ENCODE results near the gene WLS. TPM values are rescaled to one million over a fixed set of nuclear protein-coding genes. Genes with fewer than 3 reads are reported as not detected.

Gene WLS
- total RNA-seq, 4 donors from 2014 or later, result 37.8 to 56.3 (median 48.7) TPM

DNA sequence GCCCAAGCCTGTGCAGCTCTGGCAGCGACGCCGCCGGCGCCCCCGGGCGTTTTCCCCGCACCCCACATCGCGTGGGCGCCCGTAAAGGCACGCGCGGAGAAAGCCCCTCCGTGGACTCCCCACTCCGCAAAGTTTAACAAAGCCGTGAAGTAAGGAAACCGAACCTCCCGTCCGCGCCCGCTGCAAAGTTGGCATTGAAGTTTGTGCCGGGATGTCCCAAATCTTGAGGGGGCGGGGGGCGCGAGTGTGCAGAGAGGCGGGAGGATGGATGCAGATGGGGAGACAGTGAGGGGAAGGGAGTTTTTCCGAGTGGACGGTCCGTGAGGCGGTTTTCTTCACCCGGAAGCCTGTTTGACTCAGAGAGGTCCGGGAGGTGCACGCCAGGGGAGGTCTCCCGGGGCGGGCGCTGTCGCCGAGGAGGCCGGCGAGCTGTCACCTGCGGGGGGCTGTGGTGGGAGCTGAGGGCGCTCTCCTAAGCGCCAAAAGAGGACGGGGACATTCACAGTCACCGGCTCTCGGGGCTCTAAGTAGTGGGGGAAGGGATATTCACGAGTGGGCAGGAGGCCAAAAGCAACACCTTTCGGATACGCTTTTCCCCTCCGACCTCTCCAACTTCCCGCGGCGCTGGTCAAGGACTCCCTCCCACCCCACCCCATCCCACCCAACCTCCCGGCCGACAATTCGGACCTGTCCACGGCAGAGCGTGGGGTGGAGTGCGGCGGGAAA is 1.3 kb downstream of the WLS start:
- intact Hi-C loops (cut with DNase I; ENCODE audit: low total_unique reads), result loop anchor here (5.0 kb wide), 1 partner anchor 109 kb away; no protein-coding TSS in a partner anchor
- TF ChIP-seq, protein P1, sequence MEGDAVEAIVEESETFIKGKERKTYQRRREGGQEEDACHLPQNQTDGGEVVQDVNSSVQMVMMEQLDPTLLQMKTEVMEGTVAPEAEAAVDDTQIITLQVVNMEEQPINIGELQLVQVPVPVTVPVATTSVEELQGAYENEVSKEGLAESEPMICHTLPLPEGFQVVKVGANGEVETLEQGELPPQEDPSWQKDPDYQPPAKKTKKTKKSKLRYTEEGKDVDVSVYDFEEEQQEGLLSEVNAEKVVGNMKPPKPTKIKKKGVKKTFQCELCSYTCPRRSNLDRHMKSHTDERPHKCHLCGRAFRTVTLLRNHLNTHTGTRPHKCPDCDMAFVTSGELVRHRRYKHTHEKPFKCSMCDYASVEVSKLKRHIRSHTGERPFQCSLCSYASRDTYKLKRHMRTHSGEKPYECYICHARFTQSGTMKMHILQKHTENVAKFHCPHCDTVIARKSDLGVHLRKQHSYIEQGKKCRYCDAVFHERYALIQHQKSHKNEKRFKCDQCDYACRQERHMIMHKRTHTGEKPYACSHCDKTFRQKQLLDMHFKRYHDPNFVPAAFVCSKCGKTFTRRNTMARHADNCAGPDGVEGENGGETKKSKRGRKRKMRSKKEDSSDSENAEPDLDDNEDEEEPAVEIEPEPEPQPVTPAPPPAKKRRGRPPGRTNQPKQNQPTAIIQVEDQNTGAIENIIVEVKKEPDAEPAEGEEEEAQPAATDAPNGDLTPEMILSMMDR (IDR thresholded peaks at IDR 0.05), result no peak
- no peak for TF ChIP-seq POLR2A (IDR thresholded peaks at IDR 0.05)
- peak overlapping the region; percentile 58 for H3K4me3 ChIP-seq (ENCODE audit: low read depth, poor library complexity, severe bottlenecking)
- peak; percentile 26 to 90 for DNase-seq (ENCODE audit: low spot score in 2 of 2)
- WGBS, 2 donors, result 0 to 3% methylated on average over 49 to 58 of the region's 62 CpGs

GRCh38 chr1:68230484-68230802 is 1.9 kb downstream of the WLS start:
- no peak for DNase-seq (ENCODE audit: low spot score in 2 of 2)
- intact Hi-C loops (cut with DNase I; ENCODE audit: low total_unique reads), result loop anchor here (5.0 kb wide), 1 partner anchor 108 kb away; no protein-coding TSS in a partner anchor
- TF ChIP-seq POLR2A (IDR thresholded peaks at IDR 0.05), result no peak
- TF ChIP-seq, protein P1 (IDR thresholded peaks at IDR 0.05), result no peak
- 9 to 13% methylated on average over 7 of the region's 7 CpGs for WGBS, 2 donors
- peak overlapping the region; percentile 58 for H3K4me3 ChIP-seq (ENCODE audit: low read depth, poor library complexity, severe bottlenecking)

DNA sequence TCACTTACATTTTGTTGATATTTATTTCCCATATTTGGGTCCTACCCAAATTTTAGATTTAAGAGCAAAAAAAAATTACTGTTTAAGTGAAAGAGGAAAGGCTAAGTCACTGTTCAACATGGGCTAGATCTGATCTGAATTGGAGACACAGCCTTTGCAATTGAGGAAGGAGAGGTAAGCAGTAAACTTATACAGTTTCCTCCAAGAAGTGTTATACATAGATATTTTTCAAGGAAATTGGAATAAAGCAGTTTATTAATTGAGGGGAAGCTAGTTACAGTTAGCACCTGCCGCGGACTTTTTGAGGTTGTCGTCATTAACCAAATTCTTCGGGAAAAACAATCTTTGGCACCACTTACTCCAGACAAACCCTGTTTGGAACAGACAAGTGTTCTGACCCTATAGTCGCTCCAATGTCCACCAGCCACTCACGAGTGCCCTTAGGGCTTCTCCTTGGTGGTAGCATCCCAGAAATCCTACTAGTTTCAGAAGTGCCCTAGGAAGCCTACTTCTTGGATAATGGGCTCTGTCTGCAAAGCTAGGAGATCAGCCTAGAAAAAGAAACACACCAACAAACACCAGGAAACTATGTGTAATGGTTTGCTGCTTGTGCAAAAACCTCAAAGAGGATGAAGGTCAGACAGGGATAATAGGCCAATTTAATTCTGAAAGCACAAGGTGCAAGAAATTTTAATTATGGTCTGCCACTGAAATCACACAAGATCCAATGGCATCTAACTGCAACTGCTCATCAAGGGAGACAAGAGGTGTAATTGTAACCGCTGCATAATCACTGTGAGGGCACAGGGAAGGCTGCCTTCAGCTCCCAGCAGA is 2.5 kb downstream of the WLS start:
- TF ChIP-seq, protein P1 (IDR thresholded peaks at IDR 0.05), result no peak
- TF ChIP-seq POLR2A (IDR thresholded peaks at IDR 0.05), result no peak
- no peak overlapping the region for H3K4me3 ChIP-seq (ENCODE audit: low read depth, poor library complexity, severe bottlenecking)
- intact Hi-C loops (cut with DNase I; ENCODE audit: low total_unique reads), result loop anchor here (5.0 kb wide), 1 partner anchor 108 kb away; no protein-coding TSS in a partner anchor
- 38 to 44% methylated on average over 7 of the region's 7 CpGs for WGBS, 2 donors
- no peak for DNase-seq (ENCODE audit: low spot score in 2 of 2)

DNA sequence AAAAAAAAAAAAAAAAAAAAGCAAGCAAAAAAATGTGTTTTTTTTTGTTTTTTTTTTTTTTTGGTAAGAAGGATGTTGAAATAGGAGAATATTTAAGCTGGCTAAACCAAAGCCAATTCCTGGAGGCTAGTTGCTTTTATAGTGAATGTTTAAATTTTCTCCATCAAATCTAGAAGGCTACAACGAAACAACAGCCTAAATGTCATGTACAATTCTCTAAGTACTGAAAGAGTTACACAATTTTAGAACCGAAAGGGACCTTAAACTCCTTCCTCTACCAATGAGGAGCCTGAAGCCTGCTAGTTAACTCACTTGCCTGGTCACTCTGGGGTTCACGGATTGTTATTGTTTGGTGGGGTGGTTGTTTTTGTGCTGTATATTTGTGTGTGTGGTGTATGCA is 3.5 kb downstream of the WLS start:
- DNase-seq (ENCODE audit: low spot score in 2 of 2), result no peak
- 16 to 28% methylated on average over 3 of the region's 3 CpGs for WGBS, 2 donors
- TF ChIP-seq, protein P1 (IDR thresholded peaks at IDR 0.05), result no peak
- no peak for TF ChIP-seq POLR2A (IDR thresholded peaks at IDR 0.05)
- H3K4me3 ChIP-seq (ENCODE audit: low read depth, poor library complexity, severe bottlenecking), result no peak overlapping the region
- intact Hi-C loops (cut with DNase I; ENCODE audit: low total_unique reads), result no loop called here

GRCh38 chr1:68227598-68227997 is 4.7 kb downstream of the WLS start:
- no peak overlapping the region for H3K4me3 ChIP-seq (ENCODE audit: low read depth, poor library complexity, severe bottlenecking)
- intact Hi-C loops (cut with DNase I; ENCODE audit: low total_unique reads), result no loop called here
- TF ChIP-seq, protein P1 (IDR thresholded peaks at IDR 0.05), result no peak
- no peak for TF ChIP-seq POLR2A (IDR thresholded peaks at IDR 0.05)
- no peak for DNase-seq (ENCODE audit: low spot score in 2 of 2)

All from lower leg skin (tissue), 4 donors.